GM18508 (cell line): Measurements from ENCODE around the gene CCDC177.
"Not testable (repeated sequence)": the region's sequence is repeated elsewhere in the genome, so short reads cannot be mapped to it uniquely, and the experiment has no call there.

Experiments
- ATAC-seq: cut with Tn5 transposase; IDR thresholded peaks from one replicate; pipeline ENCODE4 v1.9.1; 2021; ENCODE audit warnings: moderate number of reproducible peaks; ENCODE audit not compliant: insufficient read depth, unreplicated experiment

Gene CCDC177

GRCh38 chr14:69600304-69600891, 25.7 kb upstream of the CCDC177 start:
- ATAC-seq = no peak

DNA sequence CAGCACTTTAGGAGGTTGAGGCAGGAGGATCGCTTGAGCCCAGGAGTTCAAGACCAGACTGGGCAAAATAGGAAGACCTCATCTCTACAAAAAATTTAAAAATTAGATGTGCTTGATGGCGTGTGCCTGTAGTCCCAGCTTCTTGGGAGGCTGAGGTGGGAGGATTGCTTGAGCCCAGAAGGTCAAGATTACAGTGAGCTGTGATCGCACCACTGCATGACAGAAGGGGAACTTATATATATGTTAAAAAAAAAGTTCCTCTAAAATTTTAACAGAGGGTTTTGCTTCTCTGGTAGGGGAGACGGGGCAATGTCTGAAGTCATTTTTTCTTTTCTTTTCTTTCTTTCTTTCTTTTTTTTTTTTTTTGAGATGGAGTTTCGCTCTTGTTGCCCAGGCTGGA, 24.8 kb upstream of the CCDC177 start:
- ATAC-seq = not testable (repeated sequence)

GRCh38 chr14:69595336-69595735, 20.7 kb upstream of the CCDC177 start:
- ATAC-seq = no peak

GRCh38 chr14:69594846-69595245, 20.2 kb upstream of the CCDC177 start:
- ATAC-seq = no peak

DNA sequence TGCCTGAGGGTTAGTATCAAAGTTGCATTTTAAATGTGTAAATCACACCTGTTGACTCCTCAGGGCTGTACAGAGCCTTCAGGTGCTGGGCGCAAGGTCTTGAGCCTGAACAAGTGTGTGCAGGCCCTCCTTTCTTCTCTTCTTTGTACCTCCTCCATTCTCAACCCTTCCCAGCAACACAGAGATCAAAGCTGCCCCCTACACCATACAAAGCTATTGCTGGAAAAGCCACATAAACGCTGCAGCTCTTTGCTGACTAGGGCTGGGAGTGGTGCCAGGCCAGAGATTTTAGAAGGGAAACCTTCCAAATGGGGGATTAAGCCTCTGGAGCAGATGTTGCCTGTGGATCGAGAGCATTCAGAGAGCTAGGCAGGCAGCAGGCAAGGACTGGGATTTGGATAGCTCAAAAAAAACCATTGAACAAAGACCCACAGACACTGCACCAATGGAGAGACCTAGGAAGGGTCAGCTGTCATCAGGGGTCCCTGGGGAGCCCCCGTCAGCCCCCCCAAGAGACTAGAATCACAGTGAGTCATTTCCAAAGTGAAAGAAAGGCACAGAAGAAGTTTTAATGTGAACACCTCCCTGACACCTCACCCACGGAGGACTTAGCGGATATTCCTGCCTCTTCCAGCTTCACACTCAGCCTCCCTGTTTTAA, 18.5 kb upstream of the CCDC177 start:
- ATAC-seq = no peak

- ATAC-seq = no peak
These were observed 16.6 kb upstream of the CCDC177 start for GRCh38 chr14:69591317-69591716.

DNA sequence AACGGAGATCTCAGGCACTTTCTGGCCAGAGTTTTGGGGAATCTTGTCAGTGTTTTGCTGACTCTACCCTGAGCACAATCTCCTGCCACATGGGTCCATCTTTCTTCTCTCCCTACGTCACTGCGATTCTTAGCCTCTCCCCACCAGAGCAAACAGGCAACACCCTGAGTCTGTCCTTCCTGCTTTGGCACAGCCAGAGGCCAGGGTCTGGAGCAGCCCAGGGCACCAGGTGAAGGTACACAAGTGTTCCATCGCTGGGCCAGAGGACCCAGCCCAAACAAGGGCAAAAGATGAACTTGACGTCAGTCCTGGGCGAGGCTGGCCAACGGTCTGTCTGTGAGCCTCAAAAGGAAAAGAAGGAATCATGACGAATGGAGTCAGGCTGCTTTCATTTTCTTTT, 12.7 kb upstream of the CCDC177 start:
- no peak for ATAC-seq

GRCh38 chr14:69586404-69586803, 11.7 kb upstream of the CCDC177 start:
- no peak for ATAC-seq

- ATAC-seq = no peak
These were observed 9.7 kb upstream of the CCDC177 start for GRCh38 chr14:69584389-69584788.

DNA sequence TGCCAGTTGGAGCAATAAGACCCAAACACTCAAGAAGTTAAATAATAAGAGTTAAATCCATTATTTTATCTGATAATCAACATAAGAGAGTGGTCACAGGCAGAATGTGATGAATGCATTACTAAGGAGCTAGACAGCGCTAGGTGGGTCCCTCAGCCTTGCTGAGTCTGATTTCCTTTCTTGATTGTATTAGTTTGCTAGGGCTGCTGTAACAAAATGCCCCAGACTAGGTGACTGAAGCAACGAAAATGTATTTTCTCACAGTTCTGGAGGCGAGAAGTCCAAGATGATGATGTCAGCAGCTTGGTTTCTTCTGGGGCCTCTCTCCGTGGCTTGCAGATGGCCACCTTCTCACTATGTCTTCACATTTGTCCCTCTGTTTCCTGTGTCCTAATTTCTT, 8.2 kb upstream of the CCDC177 start:
- no peak for ATAC-seq

DNA sequence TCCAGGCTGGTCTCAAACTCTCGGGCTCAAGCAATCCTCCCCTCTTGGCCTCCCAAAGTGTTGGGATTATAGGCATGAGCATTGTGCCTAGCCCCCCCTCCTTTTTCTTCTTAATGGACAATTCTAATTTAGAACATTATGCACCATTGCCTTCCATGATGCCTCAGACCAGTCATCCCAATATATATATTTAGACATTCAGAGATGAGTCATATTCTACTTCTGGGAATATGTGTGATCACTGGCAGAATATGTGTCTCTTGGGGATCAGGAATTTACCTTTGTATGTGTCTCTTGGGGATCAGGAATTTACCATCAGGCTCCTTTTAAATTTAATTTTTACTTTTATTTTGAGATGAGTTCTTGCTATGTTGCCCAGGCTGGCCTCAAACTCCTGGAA, 7.5 kb upstream of the CCDC177 start:
- ATAC-seq = no peak

DNA sequence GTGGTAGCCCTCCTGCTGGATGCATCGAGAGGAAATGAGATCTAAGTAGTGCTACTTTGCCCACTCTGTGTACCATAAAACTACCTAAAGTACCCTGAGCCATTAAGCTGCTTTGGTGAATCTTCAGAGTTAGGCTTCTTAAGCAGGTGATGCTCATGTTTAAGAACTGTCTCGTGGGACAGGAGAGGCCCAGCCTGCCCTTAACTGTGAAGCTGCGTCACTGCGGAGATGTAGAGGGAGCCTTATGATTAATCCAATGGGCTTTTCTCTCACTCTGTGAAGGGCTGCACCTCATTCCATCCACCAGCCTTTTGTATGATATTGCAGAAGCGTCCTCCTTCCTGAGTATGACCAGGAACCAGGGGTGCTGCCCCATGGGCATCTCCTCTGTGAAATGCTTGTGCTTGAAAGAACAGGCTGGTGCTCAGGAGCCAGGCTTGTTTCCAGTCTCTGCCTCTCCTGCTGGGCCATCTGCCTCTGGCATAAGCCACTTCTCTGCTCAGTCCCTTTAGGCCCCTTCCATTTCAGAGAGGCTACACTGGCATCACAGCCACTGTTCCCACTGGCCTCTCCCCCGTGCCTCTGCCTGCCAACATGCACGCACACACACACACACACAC, 6.8 kb upstream of the CCDC177 start:
- ATAC-seq = no peak

- no peak for ATAC-seq
These were observed 5.4 kb upstream of the CCDC177 start for GRCh38 chr14:69580009-69580577.

- ATAC-seq = no peak
These were observed 4.8 kb upstream of the CCDC177 start for GRCh38 chr14:69579476-69579875.

DNA sequence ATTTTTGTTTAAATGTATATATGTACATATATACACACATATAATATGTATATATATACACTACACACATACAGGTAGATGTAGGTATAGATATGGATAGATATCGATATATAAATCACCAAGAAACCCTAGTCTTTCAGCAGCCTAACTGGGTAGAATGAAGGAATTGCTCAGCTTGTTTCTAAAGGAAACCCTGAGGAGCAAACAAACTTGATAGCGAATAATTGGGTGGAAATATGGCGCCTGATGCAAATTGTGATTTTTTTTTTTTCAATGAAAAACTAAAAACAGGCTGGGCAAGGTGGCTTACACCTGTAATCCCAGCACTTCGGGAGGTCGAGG, 254 bp upstream of the CCDC177 start:
- no peak for ATAC-seq

DNA sequence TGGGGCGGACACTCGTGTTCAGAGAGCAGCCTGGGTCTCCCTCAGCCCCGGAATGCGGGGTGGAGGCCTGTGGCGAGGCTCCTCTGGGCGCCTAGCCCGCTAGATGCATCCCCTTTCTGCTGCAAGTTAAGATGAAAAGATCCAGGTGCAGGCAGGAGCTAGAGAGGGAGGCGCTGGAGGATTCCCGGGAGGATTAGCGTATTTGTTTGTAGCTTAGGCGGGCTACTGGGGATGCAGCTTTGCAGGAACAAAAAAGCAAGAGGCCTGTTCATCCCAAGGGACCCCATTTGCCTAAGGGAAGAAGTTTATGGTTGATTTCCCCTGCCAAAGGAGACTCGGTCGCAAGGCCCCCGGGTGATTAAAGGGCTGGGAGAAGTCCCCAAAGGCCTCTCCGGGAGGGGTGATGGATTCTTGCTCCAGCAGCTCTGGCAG, 824 bp downstream of the CCDC177 start:
- no peak for ATAC-seq

DNA sequence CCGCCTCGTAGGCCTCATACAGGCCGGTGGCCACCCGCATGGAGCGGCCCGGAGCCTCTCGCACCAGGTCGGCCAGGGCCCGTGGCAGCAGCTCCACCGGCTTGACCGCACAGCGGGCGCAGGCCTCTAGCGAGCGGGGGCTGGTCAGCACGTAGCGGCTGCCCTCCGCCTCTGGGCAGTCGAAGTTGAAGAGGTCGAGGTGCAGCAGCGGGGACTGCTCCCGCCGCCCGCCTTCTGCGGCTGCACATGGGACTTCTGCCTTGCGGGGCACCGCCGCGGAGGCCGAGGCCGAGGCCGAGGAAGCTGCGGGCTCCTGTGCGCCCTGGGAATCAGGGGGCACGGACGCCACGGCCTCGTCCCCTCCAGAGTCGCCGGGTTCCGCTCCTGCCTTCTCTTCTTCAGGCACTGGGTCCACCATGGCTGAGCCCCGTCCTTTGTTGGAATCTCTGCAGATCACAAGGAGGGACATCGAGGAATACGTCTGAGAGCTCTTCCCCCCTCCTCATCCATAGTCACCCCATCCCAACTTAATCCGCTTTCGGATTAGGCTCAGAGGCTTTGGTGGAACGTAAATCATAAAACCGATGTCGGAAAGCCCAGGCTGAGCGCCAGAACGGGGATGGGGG, 1.4 kb downstream of the CCDC177 start:
- ATAC-seq = no peak

- ATAC-seq = no peak
These were observed 1.9 kb downstream of the CCDC177 start for GRCh38 chr14:69572841-69573135.

GRCh38 chr14:69572030-69572840, 2.4 kb downstream of the CCDC177 start:
- no peak for ATAC-seq

- no peak for ATAC-seq
These were observed 3.1 kb downstream of the CCDC177 start for GRCh38 chr14:69571449-69572029.
